Stimulated activated CD8-positive, alpha-beta memory T cell treated with anti-CD3 and anti-CD28 coated beads, Interleukin-15, amount 100 ng/mL, for 4 hours (primary cell): ENCODE results near the gene CSTPP1.

Experiments used
- DNase-seq, 2 donors: peaks; one replicate each; pipeline ENCODE4 v3.0.0-alpha.2; 2020; ENCODE audit warnings: low read depth in 2 of 2

The CSTPP1 gene

GRCh38 chr11:47130543-47130942, 194.0 kb downstream of the CSTPP1 start:
- no peak for DNase-seq

GRCh38 chr11:47131136-47131535, 194.6 kb downstream of the CSTPP1 start:
- DNase-seq = no peak

- DNase-seq = no peak
Observed at GRCh38 chr11:47132490-47132889, 195.9 kb downstream of the CSTPP1 start.

- no peak for DNase-seq
Observed at GRCh38 chr11:47132981-47133380, 196.4 kb downstream of the CSTPP1 start.

GRCh38 chr11:47136327-47136726, 199.8 kb downstream of the CSTPP1 start:
- DNase-seq = no peak

GRCh38 chr11:47136921-47137320, 200.4 kb downstream of the CSTPP1 start:
- no peak for DNase-seq

- no peak for DNase-seq
Observed at GRCh38 chr11:47137476-47137875, 200.9 kb downstream of the CSTPP1 start.

GRCh38 chr11:47139878-47140277, 203.3 kb downstream of the CSTPP1 start:
- no peak for DNase-seq

GRCh38 chr11:47143322-47143721, 206.8 kb downstream of the CSTPP1 start:
- no peak for DNase-seq

GRCh38 chr11:47144541-47144940, 208.0 kb downstream of the CSTPP1 start:
- DNase-seq = no peak

GRCh38 chr11:47147250-47147649, 210.7 kb downstream of the CSTPP1 start:
- no peak for DNase-seq

GRCh38 chr11:47147681-47148080, 211.1 kb downstream of the CSTPP1 start:
- DNase-seq = no peak

GRCh38 chr11:47148270-47148669, 211.7 kb downstream of the CSTPP1 start:
- DNase-seq = no peak

- no peak for DNase-seq
Observed at GRCh38 chr11:47148903-47149531, 212.5 kb downstream of the CSTPP1 start.

GRCh38 chr11:47149782-47150181, 213.2 kb downstream of the CSTPP1 start:
- no peak for DNase-seq

- DNase-seq = no peak
Observed at GRCh38 chr11:47152126-47152952, 215.8 kb downstream of the CSTPP1 start.

- DNase-seq = no peak
Observed at GRCh38 chr11:47152953-47153950, 216.7 kb downstream of the CSTPP1 start.

GRCh38 chr11:47154616-47155570, 218.3 kb downstream of the CSTPP1 start:
- DNase-seq = no peak

- no peak for DNase-seq
Observed at GRCh38 chr11:47155879-47156278, 219.3 kb downstream of the CSTPP1 start.

GRCh38 chr11:47156333-47156732, 219.8 kb downstream of the CSTPP1 start:
- DNase-seq = no peak

GRCh38 chr11:47156951-47157350, 220.4 kb downstream of the CSTPP1 start:
- DNase-seq = no peak
